PFSK-1 (cell line): Measurements from ENCODE around the gene SBSN.

ENCODE experiments used
- FOXP2 ChIP-seq: optimal IDR thresholded peaks from 2 replicates; pipeline ENCODE3; 2011; ENCODE audit warnings: borderline replicate concordance, control low read depth, inconsistent platforms; ENCODE audit not compliant: insufficient read depth; ENCODE audit errors: extremely low read length, extremely low read depth
- POLR2AphosphoS5 ChIP-seq: IDR thresholded peaks from 2 replicates; pipeline ENCODE4 v1.6.1; 2012; ENCODE audit warnings: low read depth, mild to moderate bottlenecking, control low read depth, low read length, moderate library complexity
- REST ChIP-seq, 2 experiments: IDR thresholded peaks; 2 replicates each; pipeline versions ENCODE4 v1.6.1 to v1.8.0; 2011 to 2012; ENCODE audit warnings: low read depth in 2 of 2, low read length in 2 of 2, control low read depth in 1 of 2, inconsistent platforms in 1 of 2, mild to moderate bottlenecking in 1 of 2, moderate library complexity in 1 of 2; ENCODE audit not compliant: insufficient read depth in 1 of 2
- SIN3A ChIP-seq: IDR thresholded peaks from 2 replicates; pipeline ENCODE4 v1.6.1; 2012; ENCODE audit warnings: mild to moderate bottlenecking, low read length, moderate library complexity, borderline replicate concordance; ENCODE audit not compliant: insufficient read depth
- TAF1 ChIP-seq: IDR thresholded peaks from 2 replicates; pipeline ENCODE4 v1.6.1; 2012; ENCODE audit warnings: low read length, control low read depth, borderline replicate concordance; ENCODE audit not compliant: insufficient read depth

Gene SBSN

GRCh38 chr19:35563207-35563829, 35.2 kb upstream of the SBSN start, which contains the start of gene ATP4A:
Gene ATP4A, minus strand, starts transcription at chr19:35563658. Its CDS starts 29 bp downstream, at chr19:35563629.
- TF ChIP-seq TAF1 (no peak), FOXP2 (no peak), SIN3A (no peak), REST (IDR thresholded peaks at IDR 0.05; ENCODE audit: insufficient read depth in 1 of 2, low read depth in 2 of 2, low read length in 2 of 2) (no peak), POLR2AphosphoS5 (no peak)

- TF ChIP-seq REST (IDR thresholded peaks at IDR 0.05; ENCODE audit: insufficient read depth in 1 of 2, low read depth in 2 of 2, low read length in 2 of 2) (no peak), FOXP2 (no peak), TAF1 (no peak), SIN3A (no peak), POLR2AphosphoS5 (no peak)
Measured at GRCh38 chr19:35562776-35563175, 34.7 kb upstream of the SBSN start.

GRCh38 chr19:35562336-35562735, 34.2 kb upstream of the SBSN start:
- no peak for TF ChIP-seq REST (IDR thresholded peaks at IDR 0.05; ENCODE audit: insufficient read depth in 1 of 2, low read depth in 2 of 2, low read length in 2 of 2)
- no peak for TF ChIP-seq TAF1
- no peak for TF ChIP-seq POLR2AphosphoS5
- TF ChIP-seq FOXP2, result no peak
- TF ChIP-seq SIN3A, result no peak

GRCh38 chr19:35561436-35561835, 33.3 kb upstream of the SBSN start:
- TF ChIP-seq FOXP2, result no peak
- no peak for TF ChIP-seq SIN3A
- no peak for TF ChIP-seq TAF1
- no peak for TF ChIP-seq REST (IDR thresholded peaks at IDR 0.05; ENCODE audit: insufficient read depth in 1 of 2, low read depth in 2 of 2, low read length in 2 of 2)
- no peak for TF ChIP-seq POLR2AphosphoS5

GRCh38 chr19:35560677-35561076, 32.6 kb upstream of the SBSN start:
- TF ChIP-seq REST (IDR thresholded peaks at IDR 0.05; ENCODE audit: insufficient read depth in 1 of 2, low read depth in 2 of 2, low read length in 2 of 2), result no peak
- TF ChIP-seq SIN3A, result no peak
- TF ChIP-seq FOXP2, result no peak
